MCF 10A (cell line): ENCODE data around the gene ZBTB40. TPM values are rescaled to one million over a fixed set of nuclear protein-coding genes. Genes with fewer than 3 reads are reported as not detected.

Experiments
- BruUV-seq: library from RNA; stranded (reverse); fragments of 400-500 nt; replicated peaks from 2 replicates; lab custom pipeline; 2021; lab: Mats Ljungman, UMichigan
- CTCF ChIA-PET: fragments of 300-600 bp; sonication (Branson Sonifier 250); formaldehyde crosslinking; extraction: SDS; loops from one replicate; lab custom pipeline; 2021; ENCODE audit warnings: antibody characterized with exemption, inconsistent platforms; lab: Yijun Ruan, JAX
- POLR2A ChIA-PET: fragments of 300-600, 350-650 bp; sonication (Branson Sonifier 250); formaldehyde crosslinking; extraction: SDS; loops from one replicate; lab custom pipeline; 2020; ENCODE audit warnings: antibody characterized with exemption, inconsistent platforms; lab: Yijun Ruan, JAX
- DNase-seq: peaks from one replicate; pipeline ENCODE4 v3.0.0-alpha.2; 2018; ENCODE audit not compliant: unreplicated experiment
- H3K27ac Mint-ChIP-seq: one replicate; pipeline ENCODE4 v1.8.0; 2022; ENCODE audit warnings: mild to moderate bottlenecking, low read depth, mixed read lengths; ENCODE audit not compliant: unreplicated experiment
- H3K27me3 Mint-ChIP-seq: one replicate; pipeline ENCODE4 v1.8.0; 2022; ENCODE audit warnings: mixed read lengths; ENCODE audit not compliant: insufficient read depth, unreplicated experiment
- H3K36me3 Mint-ChIP-seq: one replicate; pipeline ENCODE4 v1.8.0; 2022; ENCODE audit warnings: mild to moderate bottlenecking, moderate library complexity, mixed read lengths; ENCODE audit not compliant: insufficient read depth, unreplicated experiment
- H3K4me1 Mint-ChIP-seq: one replicate; pipeline ENCODE4 v1.8.0; 2022; ENCODE audit warnings: mixed read lengths; ENCODE audit not compliant: insufficient read depth, unreplicated experiment
- H3K4me3 Mint-ChIP-seq: one replicate; pipeline ENCODE4 v1.8.0; 2022; ENCODE audit warnings: mild to moderate bottlenecking, moderate library complexity, mixed read lengths; ENCODE audit not compliant: unreplicated experiment
- H3K9me3 Mint-ChIP-seq: one replicate; pipeline ENCODE4 v1.8.0; 2022; ENCODE audit warnings: mixed read lengths; ENCODE audit not compliant: unreplicated experiment
- CTCF ChIP-seq: fragments of 200-600 bp; IDR thresholded peaks from one replicate; pipeline ENCODE4 v1.8.0; 2022; ENCODE audit warnings: antibody characterized with exemption, mild to moderate bottlenecking; ENCODE audit not compliant: unreplicated experiment
- intact Hi-C: fragments of 100-400 bp; cut with micrococcal nuclease; formaldehyde crosslinking; loops from 2 replicates; pipeline ENCODE4 v1.14.1; 2022
- total RNA-seq: library from RNA; stranded (reverse); gene quantifications from 2 replicates; pipeline ENCODE4 v1.2.3, GENCODE V29; 2022

ZBTB40 gene
- total RNA-seq, 1 experiment from 2014 or later: 20.4 TPM

GRCh38 chr1:22522221-22522743 is 70.6 kb downstream of the ZBTB40 start:
- ChIA-PET POLR2A (no interaction called here), CTCF (no interaction called here)
- Mint-ChIP-seq H3K9me3 (no peaks in the 10 kb centered on the region), H3K36me3 (peaks cover 53% of the 10 kb centered on the region), H3K27me3 (no peaks in the 10 kb centered on the region), H3K4me1 (no peaks in the 10 kb centered on the region), H3K27ac (no peak overlapping the region), H3K4me3 (no peak overlapping the region)
- intact Hi-C loops: no loop called here
- TF ChIP-seq CTCF: no peak
- no peak for DNase-seq
- no TSS peak for BruUV-seq

- Mint-ChIP-seq H3K9me3 (no peaks in the 10 kb centered on the region), H3K4me1 (no peaks in the 10 kb centered on the region), H3K27ac (no peak overlapping the region), H3K36me3 (peaks cover 47% of the 10 kb centered on the region), H3K4me3 (no peak overlapping the region), H3K27me3 (no peaks in the 10 kb centered on the region)
- TF ChIP-seq CTCF: no peak
- no TSS peak for BruUV-seq
- CTCF ChIA-PET: no interaction called here
- no peak for DNase-seq
- intact Hi-C loops: no loop called here
- POLR2A ChIA-PET: no interaction called here
These were observed 72.8 kb downstream of the ZBTB40 start for GRCh38 chr1:22524481-22524880.

- Mint-ChIP-seq H3K36me3 (peaks cover 42% of the 10 kb centered on the region), H3K27ac (no peak overlapping the region), H3K4me1 (no peaks in the 10 kb centered on the region), H3K9me3 (no peaks in the 10 kb centered on the region), H3K27me3 (no peaks in the 10 kb centered on the region), H3K4me3 (no peak overlapping the region)
- CTCF ChIA-PET: no interaction called here
- POLR2A ChIA-PET: no interaction called here
- DNase-seq: no peak
- BruUV-seq: no TSS peak
- intact Hi-C loops: loop anchor here (5.0 kb wide), 1 partner anchor 117 kb away; the partner anchor contains the start of gene C1QC
- no peak for TF ChIP-seq CTCF
These were observed 73.6 kb downstream of the ZBTB40 start for GRCh38 chr1:22525211-22525610.

GRCh38 chr1:22525646-22526045 is 74.0 kb downstream of the ZBTB40 start:
- intact Hi-C loops: loop anchor here (5.0 kb wide), 1 partner anchor 117 kb away; the partner anchor contains the start of gene C1QC
- no peak for TF ChIP-seq CTCF
- no peak overlapping the region for H3K27ac Mint-ChIP-seq
- CTCF ChIA-PET: no interaction called here
- DNase-seq: no peak
- no peaks in the 10 kb centered on the region for H3K4me1 Mint-ChIP-seq
- BruUV-seq: no TSS peak
- peaks cover 41% of the 10 kb centered on the region for H3K36me3 Mint-ChIP-seq
- no peaks in the 10 kb centered on the region for H3K27me3 Mint-ChIP-seq
- H3K9me3 Mint-ChIP-seq: no peaks in the 10 kb centered on the region
- no peak overlapping the region for H3K4me3 Mint-ChIP-seq
- POLR2A ChIA-PET: no interaction called here
